ENCODE results near the gene SLC66A3.
"Not testable (repeated sequence)": the region's sequence is repeated elsewhere in the genome, so short reads cannot be mapped to it uniquely, and the experiment has no call there.

Gene SLC66A3

DNA sequence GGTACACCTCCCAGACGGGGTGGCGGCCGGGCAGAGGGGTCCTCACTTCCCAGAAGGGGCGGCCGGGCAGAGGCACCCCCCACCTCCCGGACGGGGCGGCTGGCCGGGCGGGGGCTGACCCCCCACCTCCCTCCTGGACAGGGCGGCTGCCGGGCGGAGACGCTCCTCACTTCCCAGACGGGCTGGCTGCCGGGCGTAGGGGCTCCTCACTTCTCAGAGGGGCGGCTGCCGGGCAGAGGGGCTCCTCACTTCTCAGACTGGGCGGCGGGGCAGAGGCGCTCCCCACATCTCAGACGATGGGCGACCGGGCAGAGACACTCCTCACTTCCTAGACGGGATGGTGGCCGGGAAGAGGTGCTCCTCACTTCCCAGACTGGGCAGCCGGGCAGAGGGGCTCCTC is 9.8 kb downstream of the SLC66A3 start:
- not testable (repeated sequence) for DNase-seq

DNA sequence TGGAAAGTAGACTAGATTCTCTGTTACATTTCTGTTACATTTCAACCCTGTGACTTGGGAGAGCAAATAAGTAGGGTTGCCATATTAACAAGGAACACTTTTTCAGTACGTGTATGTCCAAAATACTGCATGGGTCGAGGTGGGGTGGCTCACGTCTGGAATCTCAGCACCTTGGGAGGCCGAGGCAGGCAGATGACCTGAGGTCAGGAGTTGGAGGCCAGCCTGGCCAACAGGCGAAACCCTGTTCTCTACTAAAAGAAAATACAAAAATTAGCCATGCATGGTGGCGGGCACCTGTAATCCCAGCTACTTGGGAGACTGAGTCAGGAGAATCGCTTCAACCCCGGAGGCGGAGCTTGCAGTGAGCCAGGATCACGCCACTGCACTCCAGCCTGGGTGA is 11.2 kb downstream of the SLC66A3 start:
- no peak for DNase-seq

DNA sequence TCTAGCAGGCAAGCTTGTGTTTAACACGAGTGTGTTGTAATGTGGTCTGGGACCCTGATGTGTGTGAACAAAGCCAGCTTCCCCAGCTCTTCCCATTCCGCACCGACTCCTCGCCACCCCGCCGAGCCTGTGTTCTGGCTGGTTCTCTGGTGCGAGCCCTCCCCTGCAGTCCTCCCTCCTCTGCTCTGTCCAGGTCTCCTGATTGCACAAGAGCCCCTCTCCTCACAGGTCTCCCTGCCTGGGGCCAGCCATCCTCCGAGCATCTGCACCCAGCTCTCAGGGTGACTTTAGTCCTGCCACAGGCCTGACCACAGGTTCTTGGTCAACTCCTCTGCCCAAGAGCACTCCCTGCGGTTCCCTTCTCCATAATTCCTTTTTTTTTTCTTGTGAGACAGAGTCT is 13.2 kb downstream of the SLC66A3 start:
- DNase-seq: no peak

GRCh38 chr2:11169333-11169732 is 14.1 kb downstream of the SLC66A3 start:
- DNase-seq: no peak

DNA sequence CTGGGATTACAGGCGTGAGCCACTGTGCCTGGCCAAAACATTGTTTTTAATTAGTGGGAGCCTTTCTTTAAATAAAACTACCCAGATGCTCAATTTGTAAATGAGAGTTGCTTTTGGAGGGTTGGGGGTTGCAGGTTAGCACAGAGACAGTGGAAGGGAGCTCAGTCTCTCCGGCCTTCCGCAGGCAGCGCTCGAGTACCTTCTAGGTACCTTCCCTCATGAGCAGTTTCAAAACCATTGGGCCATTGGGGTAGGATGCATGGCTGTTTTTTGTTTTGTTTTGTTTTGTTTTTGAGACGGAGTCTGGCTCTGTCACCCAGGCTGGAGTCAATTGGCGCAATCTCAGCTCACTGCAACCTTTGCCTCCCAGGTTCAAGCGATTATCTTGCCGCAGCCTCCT is 19.0 kb downstream of the SLC66A3 start:
- no peak for DNase-seq

DNA sequence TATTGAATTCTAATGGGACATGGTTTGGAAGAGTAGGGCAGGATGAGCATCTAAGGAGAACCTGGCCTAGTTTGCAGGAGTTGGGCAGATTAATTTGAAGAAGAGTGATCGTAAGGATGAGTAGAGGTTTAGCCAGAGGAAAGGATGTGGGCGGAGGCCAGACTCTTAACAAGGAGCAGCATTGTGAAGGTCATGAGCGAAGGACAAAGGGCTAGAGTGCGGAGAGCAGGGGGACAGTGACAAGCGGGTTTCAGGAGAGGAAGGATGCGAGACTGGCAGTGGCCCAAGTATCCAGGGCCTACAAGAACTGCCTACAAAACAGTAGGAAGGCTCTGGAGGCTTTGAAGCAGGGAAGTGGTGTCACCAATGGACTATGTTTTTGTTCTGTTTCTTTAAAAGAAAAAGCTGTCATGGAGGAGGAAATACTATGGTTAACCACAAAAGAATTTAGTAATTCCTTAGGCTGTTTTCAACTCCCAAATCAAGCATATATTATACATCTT is 20.1 kb downstream of the SLC66A3 start:
- DNase-seq: no peak

- no peak for DNase-seq
Observed at GRCh38 chr2:11177871-11178690, 22.8 kb downstream of the SLC66A3 start.

GRCh38 chr2:11179196-11179595 is 23.9 kb downstream of the SLC66A3 start:
- no peak for DNase-seq

- DNase-seq: no peak
Observed at GRCh38 chr2:11179899-11180298, 24.6 kb downstream of the SLC66A3 start.

DNA sequence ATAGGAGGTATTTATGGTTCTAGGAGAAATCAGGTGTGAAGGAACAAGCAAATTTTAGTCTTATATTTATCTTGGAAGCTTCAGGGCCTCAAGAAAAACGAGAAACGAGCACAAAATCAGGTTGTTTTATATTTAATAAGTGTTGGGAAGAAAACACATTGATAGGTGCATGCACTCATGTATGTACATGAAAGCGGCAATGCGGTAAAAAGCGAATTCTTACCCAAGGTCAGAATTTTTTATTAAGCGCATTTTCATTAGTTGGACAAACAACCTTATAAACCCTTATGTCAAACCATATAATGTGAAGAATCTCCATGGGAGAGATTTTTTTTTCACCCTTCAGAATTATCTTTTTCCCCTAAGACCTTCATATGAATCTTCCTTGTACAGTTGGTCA is 25.4 kb downstream of the SLC66A3 start:
- DNase-seq: no peak

DNA sequence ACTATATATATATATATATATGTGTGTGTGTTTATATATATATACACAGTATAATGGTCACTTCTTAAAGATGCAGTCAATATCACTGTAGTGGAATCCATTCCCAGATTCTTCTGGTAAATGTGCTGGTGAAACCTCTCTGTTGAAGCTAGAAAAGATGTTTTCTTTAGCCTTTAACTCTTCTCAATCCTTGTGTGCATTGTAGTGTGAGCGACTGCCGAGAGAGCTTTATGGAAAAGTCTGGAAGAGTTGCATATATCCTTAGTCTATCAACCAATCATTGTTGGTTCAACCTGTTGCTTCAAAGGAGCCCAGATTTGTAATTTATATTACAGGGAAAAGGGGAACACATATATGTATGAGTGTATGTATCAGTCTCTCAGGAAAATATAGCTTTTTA is 27.7 kb downstream of the SLC66A3 start:
- no peak for DNase-seq

GRCh38 chr2:11186145-11186544 is 30.9 kb downstream of the SLC66A3 start:
- no peak for DNase-seq

GRCh38 chr2:11187083-11187619 is 31.9 kb downstream of the SLC66A3 start:
- DNase-seq: no peak

DNA sequence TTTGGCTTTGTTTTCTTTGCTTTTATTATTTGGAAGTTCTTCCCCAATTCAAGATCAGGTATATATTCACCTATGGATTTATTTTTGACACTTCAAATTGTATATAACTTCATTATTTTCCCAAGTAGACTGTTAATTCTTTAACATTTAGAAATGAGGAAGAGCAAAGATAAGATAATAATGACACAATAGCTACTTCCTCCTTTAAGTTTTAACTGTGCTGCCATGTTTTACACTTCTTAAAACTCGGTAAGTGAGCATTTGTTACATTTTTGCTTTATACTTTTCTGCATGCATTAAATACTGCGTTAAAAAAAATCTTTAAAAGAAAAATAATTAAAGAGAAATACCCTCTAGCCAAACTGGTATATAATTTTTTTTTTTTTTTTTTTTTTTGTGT is 32.5 kb downstream of the SLC66A3 start:
- no peak for DNase-seq

DNA sequence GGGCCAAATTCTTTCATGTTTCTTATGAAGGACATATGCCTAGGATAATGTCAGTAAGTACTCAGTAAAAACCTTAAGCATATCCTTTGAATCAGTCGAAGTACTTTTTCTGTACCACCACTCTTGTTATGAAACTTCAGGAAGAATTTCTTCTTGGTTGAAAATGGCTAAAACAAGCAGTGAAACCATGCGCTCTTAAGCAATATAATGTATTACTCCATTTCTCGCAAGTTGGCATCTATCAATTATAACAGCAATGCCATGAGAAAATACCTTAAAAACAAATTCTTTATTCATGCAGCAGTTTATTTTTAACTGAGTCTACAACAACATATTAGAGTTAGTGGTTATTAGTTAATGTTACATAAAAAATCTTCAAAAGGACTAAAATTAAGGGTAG is 41.0 kb downstream of the SLC66A3 start:
- DNase-seq: no peak

DNA sequence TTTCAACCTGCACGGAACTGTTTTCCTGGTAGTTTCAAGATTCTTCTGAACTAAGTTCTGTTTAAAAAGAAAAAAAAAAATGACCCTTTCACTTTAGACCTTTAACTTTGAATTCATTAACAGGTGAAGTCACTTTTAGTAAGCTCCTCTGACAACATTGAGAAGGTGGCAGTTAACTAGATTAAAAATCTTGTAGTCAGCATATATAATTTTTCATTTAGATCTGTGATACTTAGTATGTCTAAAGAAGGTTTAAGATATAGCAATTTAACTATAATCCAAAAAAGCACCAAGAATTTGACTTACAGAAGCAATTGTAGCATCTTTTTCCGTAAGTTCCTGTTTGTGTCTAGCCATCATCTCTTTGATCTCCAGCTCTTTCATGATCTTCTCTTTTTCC is 45.4 kb downstream of the SLC66A3 start:
- no peak for DNase-seq

DNA sequence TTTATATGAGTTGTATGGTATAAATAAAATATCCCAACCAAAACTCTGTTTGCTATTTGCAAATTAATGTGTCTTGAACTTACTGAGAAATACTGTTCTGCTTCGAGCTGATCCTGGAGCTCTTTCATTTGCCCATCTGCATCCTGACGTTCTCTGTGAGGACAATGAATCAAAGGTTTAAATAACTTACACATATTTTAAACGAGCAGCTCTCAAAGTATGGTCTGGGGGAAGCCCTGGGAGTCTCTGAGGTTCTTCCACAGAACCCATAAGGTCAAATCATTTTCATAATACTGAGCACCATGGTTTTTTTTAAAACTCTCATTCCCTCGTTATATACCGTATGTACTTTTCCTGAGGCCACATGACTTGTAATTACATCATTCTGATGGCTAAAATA is 46.7 kb downstream of the SLC66A3 start:
- DNase-seq: no peak

- DNase-seq: no peak
Observed at GRCh38 chr2:11203480-11203879, 48.2 kb downstream of the SLC66A3 start.

DNA sequence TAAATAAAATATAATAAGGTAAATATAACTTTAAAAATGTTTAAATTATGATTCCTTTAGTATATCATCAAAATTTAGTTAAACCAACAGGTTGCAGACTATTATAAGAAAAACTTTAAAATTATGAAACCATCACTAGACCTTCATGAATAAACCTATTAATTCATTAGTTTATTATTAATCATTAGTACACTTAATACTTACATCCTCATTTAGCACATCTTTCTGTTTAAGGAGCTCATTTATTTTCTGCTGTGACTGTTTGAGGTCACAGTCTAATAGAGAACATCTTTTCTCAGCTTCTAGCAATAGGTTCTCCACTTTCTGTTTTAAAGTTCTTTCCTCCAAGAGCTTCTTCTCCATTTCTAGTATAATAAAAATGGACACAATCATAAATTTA is 52.8 kb downstream of the SLC66A3 start:
- DNase-seq: no peak

DNA sequence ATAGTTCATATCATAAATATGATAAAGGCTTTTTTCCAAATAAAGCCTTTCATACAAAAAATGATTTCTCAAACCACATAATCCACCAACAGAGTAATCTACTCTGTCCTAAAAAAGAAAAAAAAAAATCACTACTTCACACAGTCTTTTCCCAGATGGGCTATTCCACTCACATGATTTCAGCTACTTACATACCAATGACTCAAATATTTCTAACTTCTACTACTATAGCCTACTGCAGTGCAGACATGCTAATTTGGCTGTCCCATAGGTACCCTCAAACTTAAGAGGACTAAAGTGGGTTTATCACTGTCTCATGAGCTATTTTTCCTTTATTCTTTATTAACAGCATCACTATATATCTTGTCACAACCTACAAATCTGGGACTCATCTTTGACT is 57.4 kb downstream of the SLC66A3 start:
- DNase-seq: no peak

DNA sequence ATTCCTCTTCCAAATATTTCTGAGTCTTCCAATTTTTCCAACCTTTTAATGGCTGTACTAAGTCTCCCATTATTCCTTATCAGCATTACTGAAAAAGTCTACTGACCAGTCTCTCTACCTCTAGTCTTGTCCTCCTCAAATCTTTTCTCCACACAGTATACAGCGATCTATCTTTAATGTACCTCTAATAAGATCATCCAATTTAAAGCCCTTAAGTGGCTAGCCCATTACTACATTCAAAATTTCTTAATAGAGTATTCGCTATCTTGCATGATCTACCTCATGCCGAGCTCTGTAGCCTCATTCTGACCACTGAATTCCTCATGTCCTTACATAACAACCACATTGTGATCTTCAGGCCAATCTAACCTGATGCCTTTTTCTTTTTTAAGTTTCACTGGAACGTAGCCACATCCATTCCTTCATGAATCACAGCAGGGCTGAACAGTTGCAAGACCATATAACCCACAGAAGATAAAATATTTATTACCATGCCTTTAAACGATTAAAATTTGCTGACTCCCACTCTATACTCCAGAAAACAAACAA is 57.9 kb downstream of the SLC66A3 start:
- no peak for DNase-seq

GRCh38 chr2:11213975-11214374 is 58.7 kb downstream of the SLC66A3 start:
- no peak for DNase-seq

- no peak for DNase-seq
Observed at GRCh38 chr2:11214770-11215169, 59.5 kb downstream of the SLC66A3 start.

DNA sequence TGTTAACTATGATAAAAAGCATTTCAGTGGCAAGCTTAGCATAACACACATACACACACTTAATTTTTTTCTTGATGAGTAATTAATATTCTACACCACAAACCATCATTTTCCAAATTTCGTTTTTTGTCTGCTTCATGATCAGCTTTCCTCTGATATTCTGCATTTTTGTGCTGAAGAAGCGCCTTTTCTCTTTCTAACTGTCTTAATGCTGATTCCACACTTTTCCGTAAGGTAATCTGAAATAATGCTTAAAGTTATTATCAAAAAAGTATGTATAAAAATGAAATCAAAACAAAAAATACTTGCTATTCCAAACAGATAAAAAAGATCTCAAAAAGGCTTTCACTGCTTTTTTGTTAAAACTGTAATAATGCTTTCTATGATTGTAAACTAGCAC is 60.1 kb downstream of the SLC66A3 start:
- no peak for DNase-seq

GRCh38 chr2:11220445-11220844 is 65.2 kb downstream of the SLC66A3 start:
- DNase-seq: no peak
